ENCODE data around the gene DEFB108B.
A peak's percentile ranks its signal among the peaks of the same experiment; 100 is the strongest.
"Not testable (repeated sequence)": the region's sequence is repeated elsewhere in the genome, so short reads cannot be mapped to it uniquely, and the experiment has no call there.

The DEFB108B gene

GRCh38 chr11:71860835-71861234 is 27.8 kb downstream of the DEFB108B start:
- not testable (repeated sequence) for H3K4me3 Mint-ChIP-seq; H3K9me3 Mint-ChIP-seq; H3K4me1 Mint-ChIP-seq (ENCODE audit: low read depth); H3K27ac Mint-ChIP-seq; DNase-seq (ENCODE audit: low spot score); H3K27me3 Mint-ChIP-seq (ENCODE audit: low read depth); H3K36me3 Mint-ChIP-seq (ENCODE audit: low read depth)

DNA sequence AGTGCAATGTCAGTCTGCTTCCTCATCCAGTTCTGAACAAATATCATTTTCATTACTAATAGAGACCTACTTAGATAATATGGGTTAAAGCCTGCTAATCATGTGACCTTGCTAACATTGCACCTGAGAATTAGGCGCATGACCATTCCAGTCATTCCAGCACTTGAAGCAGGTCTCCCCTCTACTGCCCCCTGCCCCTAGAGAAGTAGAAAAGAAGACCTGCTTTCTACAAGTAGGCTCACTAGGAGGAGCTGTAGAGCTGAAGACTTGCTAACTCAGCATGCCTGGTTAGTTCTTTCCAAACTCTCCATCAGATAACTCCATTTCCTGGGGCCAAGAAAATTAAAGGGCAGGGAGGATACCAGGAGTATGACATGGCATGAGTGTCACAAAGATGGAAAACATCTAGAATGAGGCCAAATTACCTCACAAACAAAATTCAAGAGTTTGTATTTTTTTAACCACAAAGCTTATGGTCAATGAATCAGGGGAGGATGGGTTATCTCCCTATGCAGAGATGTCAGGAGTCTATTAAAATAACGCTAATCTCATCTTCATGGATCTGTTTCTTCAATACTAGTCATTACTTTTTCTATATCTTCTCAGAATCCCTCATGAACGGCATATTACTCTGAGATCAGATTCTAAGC is 31.1 kb downstream of the DEFB108B start:
- H3K36me3 Mint-ChIP-seq (ENCODE audit: low read depth); H3K9me3 Mint-ChIP-seq: not testable (repeated sequence)

DNA sequence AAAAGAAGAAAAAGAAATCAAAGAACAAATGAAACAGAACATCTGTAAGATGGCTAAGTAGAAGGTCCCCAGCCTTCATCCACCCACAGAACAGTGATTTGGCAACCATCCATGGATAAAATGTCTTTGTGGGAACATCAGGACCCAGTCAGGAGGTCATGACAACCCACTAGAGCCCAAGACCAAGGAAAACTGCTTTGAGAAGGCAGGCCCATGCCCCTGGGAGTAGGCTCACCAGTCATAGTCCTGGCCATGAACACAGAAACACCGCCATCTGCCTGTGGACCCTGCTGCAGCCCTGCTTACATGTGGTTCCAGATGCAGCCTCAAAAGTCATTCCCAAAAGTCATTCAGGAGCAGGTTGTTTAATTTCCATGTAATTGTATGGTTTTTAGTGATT is 34.2 kb downstream of the DEFB108B start:
- not testable (repeated sequence) for H3K4me3 Mint-ChIP-seq; H3K27ac Mint-ChIP-seq; H3K36me3 Mint-ChIP-seq (ENCODE audit: low read depth); H3K4me1 Mint-ChIP-seq (ENCODE audit: low read depth); H3K9me3 Mint-ChIP-seq; H3K27me3 Mint-ChIP-seq (ENCODE audit: low read depth); DNase-seq (ENCODE audit: low spot score)

More for the DNA sequence above, 31.1 kb downstream of the DEFB108B start:
- not testable (repeated sequence) for H3K27ac Mint-ChIP-seq; H3K4me1 Mint-ChIP-seq (ENCODE audit: low read depth); H3K27me3 Mint-ChIP-seq (ENCODE audit: low read depth); H3K4me3 Mint-ChIP-seq
- peak; percentile 21 for DNase-seq (ENCODE audit: low spot score)

DNA sequence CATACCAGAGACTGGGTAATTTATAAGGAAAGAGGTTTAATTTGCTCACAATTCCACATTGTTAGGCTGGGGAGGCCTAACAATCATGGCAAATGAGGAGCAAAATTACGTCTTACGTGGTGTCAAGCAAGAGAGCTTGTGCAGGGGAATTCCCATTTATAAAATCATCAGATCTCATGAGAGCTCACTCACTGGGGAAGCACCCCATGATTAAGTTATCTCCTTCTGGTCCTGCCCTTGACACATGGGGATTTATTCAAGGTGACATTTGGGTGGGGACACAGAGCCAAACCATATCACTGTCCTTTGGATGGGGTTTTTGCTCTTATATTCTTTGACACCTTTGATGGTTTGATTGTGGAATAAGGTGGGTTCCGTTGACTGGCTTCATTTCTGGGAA is 36.9 kb downstream of the DEFB108B start:
- H3K27ac Mint-ChIP-seq; H3K36me3 Mint-ChIP-seq (ENCODE audit: low read depth); DNase-seq (ENCODE audit: low spot score); H3K27me3 Mint-ChIP-seq (ENCODE audit: low read depth); H3K4me1 Mint-ChIP-seq (ENCODE audit: low read depth); H3K4me3 Mint-ChIP-seq; H3K9me3 Mint-ChIP-seq: not testable (repeated sequence)

- not testable (repeated sequence) for H3K4me1 Mint-ChIP-seq (ENCODE audit: low read depth); H3K4me3 Mint-ChIP-seq; H3K27ac Mint-ChIP-seq; DNase-seq (ENCODE audit: low spot score); H3K36me3 Mint-ChIP-seq (ENCODE audit: low read depth); H3K27me3 Mint-ChIP-seq (ENCODE audit: low read depth); H3K9me3 Mint-ChIP-seq
Observed at GRCh38 chr11:71870661-71871060, 37.7 kb downstream of the DEFB108B start.

GRCh38 chr11:71876262-71876661 is 43.3 kb downstream of the DEFB108B start:
- not testable (repeated sequence) for H3K27me3 Mint-ChIP-seq (ENCODE audit: low read depth); H3K36me3 Mint-ChIP-seq (ENCODE audit: low read depth); H3K4me3 Mint-ChIP-seq; H3K4me1 Mint-ChIP-seq (ENCODE audit: low read depth); H3K27ac Mint-ChIP-seq; DNase-seq (ENCODE audit: low spot score); H3K9me3 Mint-ChIP-seq

DNA sequence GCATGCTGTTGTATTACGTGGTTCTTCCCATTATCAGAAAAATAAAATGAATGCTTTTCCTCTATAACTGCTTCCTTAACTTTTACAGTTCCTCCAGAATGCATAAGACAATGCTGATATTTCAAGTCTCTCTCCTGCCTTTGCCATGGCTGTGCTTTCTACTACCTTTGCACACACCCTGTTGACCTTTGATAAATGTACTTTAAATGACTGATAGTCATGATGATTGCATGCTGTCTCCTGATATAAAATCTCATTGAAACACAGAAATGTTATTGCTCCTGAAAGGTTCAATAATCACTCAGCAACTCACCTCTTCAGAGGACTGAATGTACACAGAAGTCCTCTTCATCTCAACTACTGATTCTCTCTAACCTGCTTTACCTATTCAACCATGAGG is 45.1 kb downstream of the DEFB108B start, which contains the start of gene DEFB131B:
DEFB131B (plus strand) TSS at position 395 of the 400 bp plus-strand sequence; CDS start at position 395, 0 bp downstream.
- not testable (repeated sequence) for H3K27ac Mint-ChIP-seq; DNase-seq (ENCODE audit: low spot score); H3K4me3 Mint-ChIP-seq; H3K27me3 Mint-ChIP-seq (ENCODE audit: low read depth); H3K4me1 Mint-ChIP-seq (ENCODE audit: low read depth); H3K36me3 Mint-ChIP-seq (ENCODE audit: low read depth); H3K9me3 Mint-ChIP-seq

GRCh38 chr11:71885806-71886205 is 52.8 kb downstream of the DEFB108B start:
- not testable (repeated sequence) for H3K4me3 Mint-ChIP-seq; DNase-seq (ENCODE audit: low spot score); H3K4me1 Mint-ChIP-seq (ENCODE audit: low read depth); H3K27ac Mint-ChIP-seq; H3K36me3 Mint-ChIP-seq (ENCODE audit: low read depth); H3K9me3 Mint-ChIP-seq; H3K27me3 Mint-ChIP-seq (ENCODE audit: low read depth)

Data from T-helper 2 cell treated with Interferon-gamma antibody and Interleukin-4, amounts not matched to agents 5 μg/mL and 100 μg/mL, for 36 hours (primary cell).